Esophagus mucosa (tissue), 1 donor: Measurements from ENCODE around the gene STK40. TPM values are rescaled to one million over a fixed set of nuclear protein-coding genes. Genes with fewer than 3 reads are reported as not detected.
A peak's percentile ranks its signal among the peaks of the same experiment; 100 is the strongest.

Source experiments
- ATAC-seq: fragments of 200-7000 bp; cut with Tn5 transposase; one replicate; pipeline ENCODE4 v1.9.1; 2020
- total RNA-seq: library from RNA; stranded (reverse); gene quantifications from one replicate; pipeline ENCODE4 v1.2.4, GENCODE V29; 2023
- donor health status: DM: yes; HTN: yes; CAD: no.

The STK40 gene, protein sequence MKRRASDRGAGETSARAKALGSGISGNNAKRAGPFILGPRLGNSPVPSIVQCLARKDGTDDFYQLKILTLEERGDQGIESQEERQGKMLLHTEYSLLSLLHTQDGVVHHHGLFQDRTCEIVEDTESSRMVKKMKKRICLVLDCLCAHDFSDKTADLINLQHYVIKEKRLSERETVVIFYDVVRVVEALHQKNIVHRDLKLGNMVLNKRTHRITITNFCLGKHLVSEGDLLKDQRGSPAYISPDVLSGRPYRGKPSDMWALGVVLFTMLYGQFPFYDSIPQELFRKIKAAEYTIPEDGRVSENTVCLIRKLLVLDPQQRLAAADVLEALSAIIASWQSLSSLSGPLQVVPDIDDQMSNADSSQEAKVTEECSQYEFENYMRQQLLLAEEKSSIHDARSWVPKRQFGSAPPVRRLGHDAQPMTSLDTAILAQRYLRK
- 31.8 TPM for total RNA-seq

DNA sequence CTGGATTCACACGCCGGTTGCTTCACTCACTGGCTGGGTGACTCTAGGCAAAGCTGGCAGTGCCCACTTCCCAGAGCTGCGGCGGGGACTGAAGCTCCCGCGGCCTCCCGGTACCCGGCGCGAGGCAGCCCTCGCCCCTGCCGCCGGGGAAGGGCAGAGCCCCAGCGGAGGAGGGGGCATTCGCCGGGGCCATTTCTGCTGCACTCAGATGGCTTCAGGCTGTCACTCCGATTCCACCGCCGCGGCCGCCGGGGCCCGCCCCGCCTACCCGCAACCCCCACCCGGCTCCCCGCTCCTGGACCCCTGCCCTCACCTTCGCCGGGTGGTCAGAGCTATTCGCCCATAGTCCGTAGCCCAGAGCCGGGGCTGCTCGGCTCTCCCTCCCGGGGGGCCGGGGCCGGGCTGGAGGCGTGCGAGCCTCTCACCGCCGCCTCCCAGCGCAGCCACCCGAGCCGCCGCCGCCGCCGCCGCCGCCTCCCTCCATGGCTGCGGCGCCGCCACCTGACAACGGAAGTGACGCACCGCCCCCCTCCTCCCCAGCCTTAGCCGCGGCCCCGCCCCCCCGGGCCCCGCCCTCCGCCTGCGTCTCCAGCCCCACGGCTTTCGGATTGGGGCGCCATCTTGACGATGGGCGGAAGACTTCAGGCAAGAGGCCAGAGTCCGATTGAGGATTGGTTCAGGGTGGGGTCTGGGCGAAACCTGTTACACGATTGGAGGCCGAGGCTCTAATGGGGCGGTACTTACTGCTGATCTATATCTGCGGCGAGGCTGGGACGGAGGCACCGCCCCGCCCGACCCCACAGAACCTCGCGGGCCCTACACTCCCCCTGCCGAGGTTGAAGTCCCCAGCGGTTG, at the start of gene STK40:
TSS of gene STK40 (minus strand) at position 515 of the 855 bp plus-strand sequence. CDS start 24,592 bp downstream, outside the sequence.
- peak; percentile 85 for ATAC-seq

DNA sequence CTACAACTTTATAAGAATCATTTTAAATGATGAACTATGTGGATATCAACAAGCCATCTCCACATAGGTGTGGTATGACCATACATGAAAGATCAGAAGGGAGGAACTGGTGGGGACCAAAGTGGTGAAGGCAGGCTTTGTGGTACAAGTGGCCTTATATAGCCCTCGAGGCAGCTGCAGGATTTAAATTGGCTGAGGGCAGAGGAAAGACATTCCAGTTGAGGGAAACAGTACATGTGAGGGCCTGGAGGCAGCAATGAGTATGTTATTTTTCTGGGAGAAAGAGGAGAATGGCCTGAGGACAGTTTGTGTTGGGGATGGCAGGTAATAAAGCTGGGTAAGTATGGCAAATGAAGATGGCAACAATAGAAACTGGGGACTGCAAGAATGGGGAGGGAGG, 47.4 kb upstream of the STK40 start:
- no peak for ATAC-seq

DNA sequence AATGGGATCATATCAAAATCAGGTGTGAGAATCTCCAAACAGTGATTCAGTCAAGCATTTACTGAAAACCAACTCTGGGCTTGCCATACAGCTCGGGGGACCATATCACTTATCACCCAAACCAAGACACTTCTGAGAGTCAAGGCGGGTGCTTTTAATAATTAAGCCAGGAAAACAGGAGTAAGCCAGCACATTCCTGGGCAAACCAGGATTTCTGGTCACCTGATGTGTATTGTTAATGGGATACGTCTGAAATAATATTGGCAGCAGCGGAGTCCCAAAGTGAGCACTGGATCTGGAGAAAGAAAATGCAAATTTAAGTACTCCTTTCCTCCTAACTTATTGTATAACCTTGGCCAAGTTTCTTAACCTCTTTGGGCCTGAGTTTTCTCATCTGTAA, 46.9 kb upstream of the STK40 start:
- ATAC-seq: no peak

DNA sequence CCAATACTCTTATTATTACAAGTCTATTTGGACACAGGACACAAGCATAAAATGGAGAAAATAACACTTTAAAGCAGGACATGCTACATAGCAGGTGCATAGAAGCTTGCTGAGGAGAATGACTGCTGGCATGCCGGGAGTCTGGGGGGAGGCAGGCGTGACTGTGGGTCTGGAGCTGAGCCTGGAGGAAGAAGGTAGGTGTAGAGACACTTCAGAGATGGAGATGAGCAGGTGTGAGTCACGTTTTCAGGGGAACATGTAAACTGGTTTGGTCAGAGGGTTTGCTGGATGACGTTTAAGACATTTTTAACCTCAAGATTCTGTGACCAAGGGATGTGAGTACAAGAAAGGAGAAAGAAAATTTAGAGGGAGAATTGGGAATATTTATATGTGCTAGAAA, 40.1 kb upstream of the STK40 start:
- peak; percentile 77 for ATAC-seq

DNA sequence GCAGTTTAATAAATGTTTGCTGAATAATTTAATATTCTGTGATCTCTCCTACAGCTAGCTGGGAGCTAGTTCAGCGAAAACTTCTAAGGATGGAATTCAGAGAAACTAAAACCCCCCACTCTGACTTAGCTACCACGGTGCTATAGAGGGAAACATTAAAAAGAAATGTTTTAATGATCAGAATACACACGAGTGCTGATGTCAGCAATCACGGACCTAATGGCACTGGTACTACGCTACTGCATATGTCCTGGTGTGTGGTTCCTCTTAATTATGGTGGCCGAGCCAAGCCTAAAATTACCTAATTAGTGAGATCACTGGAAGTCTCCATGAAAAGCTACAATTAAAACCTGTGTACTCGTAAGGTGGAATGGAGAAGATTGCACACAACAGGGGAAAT, 35.9 kb upstream of the STK40 start:
- no peak for ATAC-seq

DNA sequence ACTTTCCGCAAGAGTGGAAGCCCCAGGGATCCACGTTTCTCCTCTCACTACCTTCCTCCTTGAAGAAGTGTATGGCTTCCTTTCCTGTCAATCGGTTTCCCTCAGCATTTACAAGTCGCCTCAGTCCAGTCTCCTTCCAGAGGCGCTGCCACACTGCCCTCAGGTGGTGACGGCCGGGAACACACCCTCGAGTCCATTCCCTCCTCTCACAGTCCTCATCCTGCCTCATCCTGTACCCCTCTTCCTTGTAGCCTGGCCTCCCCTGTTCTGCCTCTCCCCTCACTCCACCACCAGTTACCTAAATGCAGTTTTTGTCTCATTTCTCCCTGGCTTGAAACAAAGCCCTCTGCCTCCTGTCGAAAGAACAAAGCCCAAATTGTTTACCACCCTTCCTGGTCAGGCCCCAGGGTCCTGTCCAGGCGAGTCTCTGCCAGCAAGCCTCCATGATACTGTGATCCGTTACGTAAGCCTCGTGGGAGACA, 35.2 kb upstream of the STK40 start:
- peak; percentile 95 for ATAC-seq

DNA sequence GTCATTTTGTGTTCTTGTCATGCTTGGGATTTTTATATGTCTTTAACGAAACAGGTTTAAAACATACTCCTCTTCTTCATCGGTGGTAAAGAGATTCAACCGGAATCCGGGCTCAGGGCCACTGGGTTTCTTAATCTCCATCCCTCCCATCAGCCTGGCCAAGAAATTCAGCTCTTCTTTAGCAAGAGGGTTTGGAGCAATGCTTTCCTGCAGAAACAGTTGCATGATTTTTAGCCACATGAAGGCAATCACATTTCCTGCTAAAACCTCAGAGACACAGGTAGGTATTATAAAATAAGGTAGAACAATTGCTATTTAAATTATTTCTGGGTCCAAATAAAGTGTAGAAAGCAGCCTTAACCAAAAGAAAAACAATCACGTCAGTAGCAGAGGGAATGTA, 34.7 kb upstream of the STK40 start:
- no peak for ATAC-seq

DNA sequence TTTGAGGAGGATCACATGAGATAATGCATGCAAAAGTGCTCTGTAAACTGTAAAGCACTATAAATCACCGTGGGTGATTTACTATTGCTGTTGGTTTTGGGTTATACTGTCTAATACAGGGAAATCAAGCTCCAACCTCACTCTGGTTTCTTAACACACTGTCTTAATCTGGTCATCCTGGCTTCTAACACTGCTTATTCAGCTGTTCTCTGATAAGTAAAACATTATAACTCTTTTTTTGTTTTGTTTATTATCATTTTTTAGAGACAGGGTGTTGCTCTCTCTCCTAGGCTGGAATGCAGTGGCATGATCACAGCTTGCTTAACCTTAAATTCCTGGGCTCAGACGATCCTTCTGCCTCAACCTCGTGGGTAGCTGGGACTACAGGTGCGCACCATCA, 33.8 kb upstream of the STK40 start:
- no peak for ATAC-seq

DNA sequence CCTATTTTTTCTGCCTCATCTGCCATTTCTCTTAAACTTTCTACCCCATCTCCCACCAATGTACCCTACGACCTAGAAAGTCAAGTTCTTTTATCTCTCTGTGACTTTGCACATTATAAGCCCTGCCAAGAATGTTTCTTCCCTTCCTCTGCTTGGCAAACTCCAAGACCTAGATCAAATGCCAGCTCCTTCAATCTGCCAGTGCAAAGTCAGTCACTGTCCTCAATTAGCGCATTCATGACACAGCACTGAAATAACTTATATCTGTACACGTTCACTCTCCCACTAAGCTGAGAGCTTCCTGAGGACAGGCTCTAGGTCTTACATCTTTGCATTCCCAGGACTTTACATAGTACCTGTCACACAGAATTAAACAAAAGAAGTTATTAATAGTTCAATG, 33.4 kb upstream of the STK40 start:
- ATAC-seq: no peak

DNA sequence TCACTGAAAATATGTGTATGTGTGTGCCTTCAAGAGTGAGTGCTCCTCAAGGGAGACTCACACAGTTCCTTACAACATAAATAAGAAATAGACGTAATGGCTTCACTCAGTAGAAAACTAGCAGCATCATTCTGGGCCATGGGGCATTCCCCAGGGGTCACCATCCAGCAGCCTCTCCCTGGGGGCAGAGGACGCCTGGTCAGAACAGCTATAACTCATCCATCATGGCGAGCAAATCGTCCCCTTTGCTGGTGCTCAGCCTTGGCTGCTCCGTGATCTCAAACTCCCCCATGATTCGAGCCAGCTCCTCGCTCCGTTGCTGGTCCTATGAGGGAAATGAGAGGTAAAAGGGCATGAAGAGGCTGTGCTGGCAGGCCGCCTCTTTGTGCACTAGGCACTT, 32.2 kb upstream of the STK40 start:
- no peak for ATAC-seq

DNA sequence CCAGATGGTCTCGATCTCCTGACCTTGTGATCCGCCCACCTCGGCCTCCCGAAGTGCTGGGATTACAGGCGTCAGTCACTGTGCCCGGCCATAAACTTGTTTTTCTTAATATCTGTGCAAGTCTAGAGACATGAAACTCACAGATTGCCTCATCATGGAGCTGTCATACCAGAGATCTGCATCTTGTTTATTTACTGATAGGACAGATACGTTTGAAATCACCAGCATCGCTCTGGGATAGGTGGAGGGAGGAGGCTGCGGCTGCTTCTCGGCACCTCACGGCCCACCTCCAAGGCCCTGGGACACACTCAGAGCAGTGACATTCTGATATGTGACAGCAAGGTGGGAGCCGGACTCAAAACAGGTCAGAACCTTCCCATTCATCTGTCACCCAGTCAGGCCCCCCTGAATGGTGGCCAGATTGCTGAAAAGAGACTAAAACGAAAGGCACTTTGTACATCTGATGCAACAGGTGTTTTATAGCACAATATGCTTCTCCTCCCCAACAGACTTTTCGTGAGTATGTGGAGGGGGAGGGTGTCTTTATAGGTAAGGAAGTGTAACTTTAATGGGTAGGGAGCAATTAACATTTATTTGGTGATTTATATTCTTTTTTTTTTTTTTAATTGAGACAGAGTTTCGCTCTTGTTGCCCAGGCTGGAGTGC, 30.1 kb upstream of the STK40 start:
- no peak for ATAC-seq

DNA sequence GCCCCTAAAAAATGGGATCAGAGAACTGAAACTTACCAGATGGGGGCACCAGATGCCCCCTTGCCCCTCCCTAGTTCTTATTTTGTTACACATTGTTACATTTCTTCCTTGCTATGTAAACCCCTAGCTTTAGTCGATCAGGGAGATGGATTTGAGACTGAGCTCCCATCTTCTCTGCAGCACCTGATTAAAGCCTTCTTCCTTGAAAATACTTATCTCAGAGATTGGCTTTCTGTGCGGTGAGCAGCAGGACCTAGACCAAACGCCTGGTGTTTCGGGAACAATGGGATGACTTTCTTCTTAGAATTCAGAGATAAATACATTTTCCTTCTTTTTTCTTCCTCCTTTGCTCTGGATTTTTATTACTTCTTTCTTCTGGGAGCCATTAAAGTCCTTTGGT, 28.7 kb upstream of the STK40 start:
- ATAC-seq: no peak

DNA sequence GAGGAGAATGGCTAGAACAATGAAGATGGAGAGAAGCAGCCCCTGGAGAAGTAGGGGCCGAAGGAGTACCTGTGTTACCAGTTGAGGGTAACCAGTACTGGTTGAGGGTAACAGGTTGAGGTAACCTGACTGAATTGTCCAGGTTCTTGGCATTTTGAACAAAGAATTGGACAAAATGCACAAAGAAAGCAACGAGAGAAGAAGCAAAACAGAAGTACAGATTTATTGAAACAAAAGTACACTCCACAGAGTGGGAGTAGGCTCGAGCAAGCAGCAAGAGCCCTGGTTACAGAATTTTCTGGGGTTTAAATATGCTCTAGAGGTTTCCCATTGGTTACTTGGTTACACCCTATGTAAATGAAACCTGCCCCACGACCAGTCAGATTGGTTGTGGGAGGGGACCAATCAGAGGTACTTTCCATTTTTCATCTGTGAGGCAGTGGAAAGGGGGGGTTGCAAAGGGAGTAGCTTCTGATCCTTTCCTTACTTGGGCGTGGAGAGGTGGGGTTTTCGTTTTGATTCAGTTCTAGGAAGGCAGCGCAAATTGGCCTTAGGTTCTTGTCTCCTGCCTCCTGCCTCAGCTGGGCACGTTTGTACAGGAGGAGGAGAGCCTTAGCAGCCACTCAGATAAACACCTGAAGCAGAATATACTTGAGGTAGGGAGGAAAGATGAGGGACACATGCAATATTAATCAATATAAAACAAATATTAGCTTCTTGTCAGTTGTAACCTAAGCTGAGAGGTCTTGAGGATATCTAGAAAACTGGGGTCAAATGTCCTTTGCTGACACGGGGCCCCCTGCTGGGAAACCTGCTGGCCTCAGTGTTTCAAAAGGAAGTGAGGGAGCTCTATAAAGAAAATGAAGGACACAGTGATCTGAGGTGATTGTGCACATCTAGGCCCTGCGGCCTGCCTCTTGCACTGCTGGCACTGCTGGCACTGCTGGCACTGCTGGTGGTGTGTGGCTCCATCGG, 26.2 kb upstream of the STK40 start:
- peak; percentile 88 for ATAC-seq

DNA sequence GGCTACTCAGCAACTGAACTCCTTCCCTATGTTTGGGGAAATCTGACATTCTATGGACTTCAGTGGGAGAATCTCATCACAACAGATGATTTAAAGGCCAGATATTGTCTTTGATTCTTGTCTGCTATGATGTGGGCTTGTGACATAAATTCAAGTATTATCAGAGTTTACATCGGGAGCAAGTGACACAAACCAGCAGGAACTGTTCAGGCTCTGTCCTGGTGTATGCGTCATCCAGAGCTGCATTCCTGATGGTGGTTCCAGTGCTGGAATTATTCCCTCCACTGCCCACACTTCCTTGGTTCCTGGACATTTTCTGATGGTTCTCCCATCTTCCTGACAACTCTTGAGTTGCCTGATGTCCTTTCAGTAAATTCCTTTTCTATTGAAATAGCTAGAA, 22.8 kb upstream of the STK40 start:
- ATAC-seq: no peak

DNA sequence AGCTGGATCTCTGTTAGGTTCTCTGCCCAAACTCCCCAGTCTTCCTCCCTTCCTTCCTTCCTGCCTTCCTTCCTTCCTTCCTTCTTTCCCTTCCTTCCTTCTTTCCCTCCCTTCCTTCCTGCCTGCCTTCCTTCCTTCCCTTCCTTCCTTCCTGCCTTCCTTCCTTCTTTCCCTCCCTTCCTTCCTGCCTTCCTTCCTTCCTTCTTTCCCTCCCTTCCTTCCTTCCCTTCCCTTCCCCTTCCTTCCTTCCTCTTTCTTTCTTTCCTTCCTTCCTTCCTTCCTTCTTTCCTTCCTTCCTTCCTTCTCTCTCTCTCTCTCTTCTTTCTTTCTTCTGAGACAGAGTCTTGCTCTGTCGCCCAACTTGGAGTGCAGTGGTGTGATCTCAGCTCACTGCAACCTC, 20.7 kb upstream of the STK40 start:
- ATAC-seq: no peak

DNA sequence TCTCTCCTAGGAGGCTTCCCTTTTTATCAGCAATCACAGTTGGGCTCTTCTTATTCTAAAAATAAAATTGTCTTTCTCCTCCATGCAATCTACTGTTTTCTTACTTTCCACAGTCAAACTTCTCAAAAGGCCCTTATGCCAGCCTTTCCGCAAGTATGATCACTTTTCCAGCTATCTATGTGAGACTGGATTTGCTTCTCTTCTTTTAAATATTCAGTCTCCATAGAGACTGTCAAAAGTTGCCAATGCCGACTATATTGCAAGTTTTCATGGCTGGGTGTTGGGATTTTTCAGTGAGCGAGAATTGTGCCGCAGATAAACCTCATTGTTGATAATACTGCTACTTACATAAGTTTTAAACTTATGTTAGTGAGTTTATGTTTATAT, 16.8 kb upstream of the STK40 start:
- no peak for ATAC-seq

DNA sequence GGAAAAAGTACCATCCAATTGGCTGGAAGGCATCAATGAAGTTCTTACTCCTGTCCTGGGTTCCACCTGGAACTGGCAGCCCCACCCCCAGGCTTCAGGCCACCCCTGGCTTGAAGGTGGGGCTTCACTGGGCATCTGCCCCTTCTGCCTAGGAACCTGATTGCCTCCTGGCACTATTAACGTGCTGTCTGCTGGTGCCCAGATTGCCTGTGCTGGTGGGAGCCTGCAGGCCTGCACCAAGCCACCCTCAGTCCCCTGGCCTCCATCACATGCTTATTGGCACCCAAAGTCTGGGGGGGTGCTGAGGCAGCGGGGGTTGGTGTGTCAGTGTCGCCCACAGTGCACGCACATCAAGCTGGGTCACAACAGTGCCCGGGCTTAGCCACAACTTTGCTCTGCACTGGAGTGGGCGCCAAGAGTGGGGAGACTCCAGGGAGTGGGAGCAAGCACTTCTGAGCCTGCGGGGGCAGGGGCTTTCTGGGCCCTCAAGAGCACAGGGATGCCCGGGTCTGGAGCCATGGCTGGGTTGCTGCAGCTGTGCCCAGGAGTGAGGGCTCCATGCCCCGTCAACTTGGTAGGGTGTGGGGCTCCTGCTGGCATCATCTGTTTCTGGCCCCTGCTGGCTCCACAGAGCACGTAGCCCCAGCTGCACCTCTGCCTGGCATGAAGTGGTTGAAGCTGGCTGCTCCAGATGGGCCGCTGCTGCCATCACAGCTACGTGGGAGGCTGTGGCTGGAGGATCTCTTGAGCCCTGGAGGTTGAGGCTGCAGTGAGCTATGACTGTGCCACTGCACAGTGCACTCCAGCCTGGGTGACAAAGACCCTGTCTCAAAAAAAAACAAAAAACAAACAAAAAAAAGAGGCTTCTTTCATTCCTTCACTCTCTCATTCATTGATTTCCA, 16.1 kb upstream of the STK40 start:
- no peak for ATAC-seq

DNA sequence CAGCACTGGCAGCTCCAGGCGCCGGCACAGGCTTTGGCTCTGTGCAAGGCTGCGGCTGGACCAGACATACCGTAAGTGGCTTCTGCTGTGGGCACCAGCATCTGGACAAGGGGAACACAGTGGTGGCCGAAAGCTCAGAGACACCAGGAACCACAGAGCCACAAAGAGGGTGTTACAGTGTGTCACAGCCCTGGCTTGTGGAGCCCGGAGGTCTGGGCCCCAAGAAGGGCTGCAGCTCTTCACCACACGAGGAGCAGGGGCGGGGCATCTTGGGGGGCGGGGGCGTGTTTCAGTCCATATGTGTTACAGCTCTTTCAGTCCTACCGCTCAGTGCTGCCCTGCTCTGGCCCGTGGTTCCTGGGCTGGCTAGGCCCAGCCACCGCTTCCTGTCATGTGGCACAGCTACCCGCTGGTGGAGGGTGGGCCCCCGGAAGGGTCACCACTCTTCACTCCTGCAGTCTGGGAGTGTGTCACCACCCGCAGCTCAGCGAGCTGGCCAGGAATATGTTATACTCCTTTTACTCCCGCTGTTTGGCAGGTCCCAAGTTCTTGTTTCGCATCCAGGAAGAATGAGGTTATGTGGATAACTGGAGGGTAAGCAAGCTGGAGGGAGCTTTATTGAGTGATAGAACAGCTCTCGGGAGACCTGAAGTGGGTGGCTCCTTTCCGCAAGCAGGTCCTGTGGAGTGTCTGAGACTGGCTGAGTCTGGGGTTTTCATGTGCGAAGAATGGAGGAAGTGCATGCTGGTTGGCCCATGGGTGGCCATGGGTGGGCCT, 15.3 kb upstream of the STK40 start:
- ATAC-seq: peak; percentile 54

DNA sequence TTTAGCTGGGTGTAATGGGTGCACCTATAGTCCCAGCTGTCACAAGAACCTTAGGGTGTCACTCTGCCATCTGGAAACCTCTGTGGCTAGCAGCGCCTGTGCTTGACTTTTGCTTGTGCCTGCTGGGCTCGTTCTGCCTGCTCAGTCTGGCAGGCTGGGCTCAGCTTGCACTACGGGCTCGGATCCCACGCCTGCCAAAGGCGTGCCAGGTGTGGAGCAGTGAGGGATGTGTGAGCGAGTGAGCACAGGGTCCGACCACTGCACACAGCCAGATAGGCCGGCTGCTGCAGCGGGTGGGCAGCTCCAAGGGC, 14.7 kb upstream of the STK40 start:
- ATAC-seq: peak; percentile 25

DNA sequence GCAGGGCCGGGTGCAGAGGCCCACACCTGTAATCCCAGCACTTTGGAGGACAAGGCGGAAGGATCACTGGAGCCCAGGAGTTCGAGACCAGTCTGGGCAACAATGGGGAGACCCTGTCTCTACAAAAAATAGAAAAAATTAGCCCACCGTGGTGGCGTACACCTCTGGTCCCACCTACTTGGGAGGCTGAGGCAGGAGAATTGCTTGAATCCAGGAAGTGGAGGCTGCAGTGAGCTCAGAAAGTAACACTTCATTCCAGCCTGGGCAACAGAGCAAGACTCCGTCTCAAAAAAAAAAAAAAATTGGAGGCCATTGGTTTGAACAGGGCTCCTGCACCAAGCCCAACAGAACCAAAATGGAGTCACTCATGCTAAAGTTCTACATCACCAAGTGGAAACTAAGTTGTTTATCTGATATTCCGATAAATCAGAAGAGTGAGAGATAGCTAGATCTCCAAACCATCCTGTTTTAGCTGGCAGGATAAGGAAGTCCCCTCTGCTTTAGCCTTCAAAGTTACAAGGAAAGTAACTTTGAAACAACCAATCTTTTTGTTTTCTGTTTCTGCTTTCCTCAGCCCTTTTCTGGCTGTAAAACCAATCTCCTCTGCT, 12.8 kb upstream of the STK40 start:
- no peak for ATAC-seq
